GM18861 (cell line): Measurements from ENCODE around the gene ZDHHC15.
"Not testable (repeated sequence)": the region's sequence is repeated elsewhere in the genome, so short reads cannot be mapped to it uniquely, and the experiment has no call there.

ENCODE experiments used
- ATAC-seq: cut with Tn5 transposase; IDR thresholded peaks from one replicate; pipeline ENCODE4 v1.9.1; 2021; ENCODE audit not compliant: unreplicated experiment

ZDHHC15 gene, protein sequence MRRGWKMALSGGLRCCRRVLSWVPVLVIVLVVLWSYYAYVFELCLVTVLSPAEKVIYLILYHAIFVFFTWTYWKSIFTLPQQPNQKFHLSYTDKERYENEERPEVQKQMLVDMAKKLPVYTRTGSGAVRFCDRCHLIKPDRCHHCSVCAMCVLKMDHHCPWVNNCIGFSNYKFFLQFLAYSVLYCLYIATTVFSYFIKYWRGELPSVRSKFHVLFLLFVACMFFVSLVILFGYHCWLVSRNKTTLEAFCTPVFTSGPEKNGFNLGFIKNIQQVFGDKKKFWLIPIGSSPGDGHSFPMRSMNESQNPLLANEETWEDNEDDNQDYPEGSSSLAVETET

DNA sequence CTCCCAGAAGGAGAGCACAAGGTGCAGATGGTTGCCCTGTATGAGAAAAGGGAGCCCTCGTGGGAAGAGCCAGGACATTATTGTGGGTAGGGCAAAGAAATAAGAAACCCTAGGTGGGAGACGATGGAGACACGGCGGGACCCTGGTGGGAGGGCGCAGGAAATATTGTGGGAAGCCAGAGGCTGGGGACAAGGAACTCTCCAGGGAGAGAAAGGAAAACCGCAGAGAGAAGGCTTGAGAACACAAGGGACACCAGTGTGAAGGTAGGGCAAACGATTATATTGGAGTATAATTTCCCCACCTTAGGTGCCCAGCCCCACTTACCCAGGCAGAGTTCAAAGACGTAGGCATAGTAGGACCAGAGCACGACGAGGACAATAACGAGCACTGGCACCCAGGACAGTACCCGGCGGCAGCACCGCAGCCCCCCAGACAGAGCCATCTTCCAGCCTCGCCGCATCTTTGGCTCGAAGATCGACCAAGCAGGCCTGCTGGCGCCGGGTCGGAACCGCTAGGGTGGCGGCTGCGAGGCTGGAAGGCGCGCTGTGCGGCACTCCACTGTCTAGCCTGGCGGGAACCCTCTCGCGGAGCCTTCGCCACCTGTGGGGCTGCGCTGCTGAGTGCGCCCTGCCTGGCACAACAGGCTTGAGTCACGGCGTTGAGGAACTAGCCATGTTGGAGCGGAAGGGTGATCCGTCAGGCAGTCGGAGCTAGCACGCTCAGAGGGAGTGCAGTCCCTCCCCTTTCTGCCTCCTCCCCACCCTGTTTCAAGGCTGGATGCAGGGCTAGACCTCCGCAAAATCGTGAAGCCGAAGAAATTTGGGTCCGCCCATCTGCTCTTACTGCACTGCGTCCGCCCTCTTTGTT, at the start of gene ZDHHC15:
Gene ZDHHC15 (minus strand): TSS at position 473 of the 867 bp plus-strand sequence. CDS start 13 bp downstream, at position 460.
- no peak for ATAC-seq

DNA sequence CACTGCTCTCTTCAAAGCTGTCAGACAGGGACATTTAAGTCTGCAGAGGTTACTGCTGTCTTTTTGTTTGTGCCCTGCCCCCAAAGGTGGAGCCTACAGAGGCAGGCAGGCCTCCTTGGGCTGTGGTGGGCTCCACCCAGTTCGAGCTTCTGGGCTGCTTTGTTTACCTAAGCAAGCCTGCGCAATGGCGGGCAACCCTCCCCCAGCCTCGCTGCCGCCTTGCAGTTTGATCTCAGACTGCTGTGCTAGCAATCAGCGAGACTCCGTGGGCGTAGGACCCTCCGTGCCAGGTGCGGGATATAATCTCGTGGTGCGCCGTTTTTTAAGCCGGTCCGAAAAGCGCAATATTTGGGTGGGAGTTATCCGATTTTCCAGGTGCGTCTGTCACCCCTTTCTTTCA, 37.7 kb upstream of the ZDHHC15 start:
- not testable (repeated sequence) for ATAC-seq

GRCh38 chrX:75547783-75548182, 24.9 kb upstream of the ZDHHC15 start:
- no peak for ATAC-seq

DNA sequence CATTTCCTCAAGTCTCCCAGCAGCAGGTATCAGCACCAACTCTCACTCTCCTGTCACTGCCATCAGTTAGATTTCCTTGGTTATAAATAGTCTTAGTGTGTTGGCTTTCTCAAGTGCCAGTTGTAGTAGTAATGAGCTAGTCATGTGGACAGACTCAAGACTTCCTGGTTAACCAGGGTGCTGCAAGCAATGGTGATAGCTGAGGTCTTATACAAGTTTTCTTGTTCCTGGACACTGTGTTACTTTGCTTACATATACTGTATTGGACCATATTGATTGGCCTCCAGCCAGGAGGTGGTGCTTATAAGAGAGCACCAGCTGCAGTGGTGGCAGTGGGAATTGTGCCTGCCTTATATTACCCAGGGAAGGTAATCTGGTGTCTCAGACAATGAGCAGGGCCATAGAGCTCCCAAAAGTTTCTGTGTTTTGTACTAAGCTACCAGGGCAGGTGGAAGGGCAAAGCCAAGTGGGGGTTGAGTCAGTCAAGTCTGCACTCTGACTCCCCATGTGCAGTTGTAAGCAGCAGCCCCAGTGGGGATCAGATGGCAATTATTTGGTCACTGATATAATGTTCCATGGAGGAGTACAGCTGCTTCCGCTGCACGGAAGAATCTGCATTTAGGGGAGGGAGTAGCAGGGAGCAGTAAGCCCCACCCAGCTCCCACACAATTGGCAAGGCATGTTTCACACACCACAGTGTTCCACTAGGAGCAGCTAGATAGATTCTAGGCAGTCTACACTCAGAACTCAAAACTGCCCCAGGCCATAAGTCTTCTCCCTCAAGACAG, 24.1 kb upstream of the ZDHHC15 start:
- no peak for ATAC-seq

GRCh38 chrX:75544786-75545185, 21.9 kb upstream of the ZDHHC15 start:
- no peak for ATAC-seq

- ATAC-seq, result no peak
Observed at GRCh38 chrX:75483933-75484332, 38.9 kb downstream of the ZDHHC15 start.

- ATAC-seq, result not testable (repeated sequence)
Observed at GRCh38 chrX:75461780-75462179, 61.1 kb downstream of the ZDHHC15 start.

DNA sequence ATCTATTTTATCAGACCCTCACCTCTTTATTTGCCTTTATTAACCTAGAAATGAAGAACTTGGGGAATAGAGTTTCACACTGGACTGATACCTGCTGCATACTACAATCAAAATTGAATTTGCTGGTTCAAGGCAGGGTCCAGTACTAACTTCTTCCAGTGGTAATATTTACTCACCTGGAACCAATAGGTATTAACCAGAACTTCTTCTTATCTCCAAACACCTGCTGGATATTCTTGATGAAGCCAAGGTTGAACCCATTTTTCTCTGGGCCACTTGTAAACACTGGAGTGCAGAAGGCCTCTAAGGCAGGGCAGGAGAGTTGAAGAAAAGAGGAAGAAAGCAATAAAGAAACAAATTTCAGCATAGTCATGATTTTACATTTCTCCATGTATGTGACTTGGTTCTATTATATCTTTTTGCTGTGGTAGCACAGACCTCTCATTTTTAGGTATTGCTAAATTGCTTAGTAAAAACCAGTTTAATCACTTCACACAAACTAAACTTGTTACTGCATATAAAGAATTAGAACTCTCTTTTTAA, 101.1 kb downstream of the ZDHHC15 start:
- no peak for ATAC-seq

- ATAC-seq, result not testable (repeated sequence)
Observed at GRCh38 chrX:75407153-75407552, 115.7 kb downstream of the ZDHHC15 start.

DNA sequence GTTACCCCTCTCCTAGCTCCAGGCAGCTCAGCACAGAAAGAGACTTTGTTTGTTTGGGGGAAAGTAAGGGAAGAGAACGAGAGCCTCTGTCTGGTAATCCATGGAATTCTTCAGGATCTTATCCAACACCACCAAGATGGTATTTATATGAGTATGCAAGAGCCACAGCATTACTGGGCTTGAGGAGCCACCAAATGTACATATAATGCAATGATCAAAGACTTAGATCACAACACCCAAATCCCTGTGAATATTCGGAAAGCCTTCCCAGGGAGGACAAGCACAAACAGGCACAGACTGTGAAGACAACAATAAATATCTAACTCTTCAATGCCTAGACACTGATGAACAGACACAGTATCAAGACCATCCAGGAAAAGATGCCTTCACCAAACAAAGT, 132.4 kb downstream of the ZDHHC15 start:
- no peak for ATAC-seq

DNA sequence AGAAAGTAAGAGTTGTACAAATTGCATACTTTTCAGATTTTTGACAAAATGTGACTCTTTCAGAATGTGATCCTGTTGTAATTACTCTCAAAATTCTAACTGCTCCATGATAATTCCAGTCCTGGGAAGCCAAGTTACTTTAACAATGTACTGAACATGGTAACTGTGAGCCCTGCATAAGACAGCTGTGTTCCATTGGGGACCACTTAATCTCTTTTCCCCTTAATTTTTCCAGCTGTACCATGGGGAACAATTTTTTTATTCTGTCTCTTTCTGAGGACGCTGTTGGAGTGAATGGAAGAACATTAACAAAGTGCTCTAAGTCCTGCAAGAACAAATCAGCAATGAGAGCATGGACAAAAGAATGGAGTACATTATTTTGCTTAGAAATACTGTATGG, 153.1 kb downstream of the ZDHHC15 start:
- ATAC-seq, result no peak

GRCh38 chrX:75366861-75367260, 156.0 kb downstream of the ZDHHC15 start:
- no peak for ATAC-seq

DNA sequence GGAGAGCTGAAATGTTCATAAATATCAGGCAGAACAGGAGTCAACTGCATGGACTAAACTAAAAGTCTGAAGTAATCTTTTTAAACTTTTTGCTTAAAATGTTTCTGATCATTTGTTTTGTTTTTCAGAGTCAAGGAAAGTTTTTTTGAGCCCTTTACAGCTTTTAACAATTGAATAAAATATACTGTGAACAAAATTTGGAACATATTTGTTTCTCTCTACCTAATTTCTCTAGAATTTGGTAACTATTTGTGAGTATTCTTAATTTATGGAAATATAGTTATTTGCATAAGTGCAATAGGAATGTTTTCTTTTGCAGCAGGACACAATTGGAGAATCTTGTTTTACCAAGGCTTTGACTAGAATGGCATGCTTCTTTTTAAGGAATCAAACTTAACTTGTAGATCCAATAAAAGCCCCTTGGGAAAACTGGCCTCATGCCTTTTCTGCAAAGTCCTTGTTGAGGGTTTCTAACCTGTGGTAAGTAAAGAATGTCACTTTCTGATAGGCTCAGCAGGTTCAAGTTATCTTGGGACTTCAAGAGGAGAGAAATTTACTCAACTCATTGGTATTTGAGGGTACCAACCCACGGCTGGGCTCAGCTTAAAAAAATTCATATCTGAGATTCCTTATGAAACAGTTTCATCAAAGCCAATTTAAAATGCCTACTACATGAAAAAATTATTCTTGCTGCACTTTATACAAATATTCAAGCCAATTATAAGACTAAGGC, 157.4 kb downstream of the ZDHHC15 start:
- no peak for ATAC-seq

GRCh38 chrX:75361788-75362187, 161.0 kb downstream of the ZDHHC15 start:
- no peak for ATAC-seq

DNA sequence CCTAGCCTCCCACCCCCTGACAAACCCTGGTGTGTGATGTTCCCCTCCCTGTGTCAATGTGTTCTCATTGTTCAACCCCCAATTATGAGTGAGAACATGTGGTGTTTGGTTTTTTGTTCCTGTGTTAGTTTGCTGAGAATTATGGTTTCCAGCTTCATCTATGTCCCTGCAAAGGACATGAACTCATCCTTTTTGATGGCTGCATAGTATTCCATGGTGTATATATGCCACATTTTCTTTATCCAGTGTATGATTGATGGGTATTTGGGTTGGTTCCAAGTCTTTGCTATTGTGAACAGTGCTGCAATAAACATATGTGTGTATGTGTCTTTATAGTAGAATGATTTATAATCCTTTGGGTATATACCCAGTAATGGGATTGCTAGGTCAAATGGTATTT, 174.2 kb downstream of the ZDHHC15 start:
- not testable (repeated sequence) for ATAC-seq

DNA sequence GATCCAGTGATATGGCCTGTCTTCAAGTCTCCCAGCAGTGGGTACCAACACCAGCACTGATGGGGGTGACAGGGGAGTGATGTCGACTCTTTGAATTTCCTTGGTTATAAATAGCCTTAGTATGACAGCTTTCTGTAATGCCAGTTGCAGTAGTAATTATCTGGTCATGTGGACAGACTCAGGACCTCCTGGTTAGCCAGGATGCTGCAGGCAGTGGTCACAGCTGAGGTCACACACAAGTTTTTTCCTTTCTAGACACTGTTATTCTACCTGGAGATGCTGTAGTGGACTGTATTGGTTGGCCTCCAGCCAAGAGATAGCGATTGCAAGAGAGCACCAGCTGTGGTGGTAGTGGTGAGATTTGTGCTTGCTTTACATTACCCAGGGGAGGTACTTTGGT, 185.3 kb downstream of the ZDHHC15 start:
- no peak for ATAC-seq

DNA sequence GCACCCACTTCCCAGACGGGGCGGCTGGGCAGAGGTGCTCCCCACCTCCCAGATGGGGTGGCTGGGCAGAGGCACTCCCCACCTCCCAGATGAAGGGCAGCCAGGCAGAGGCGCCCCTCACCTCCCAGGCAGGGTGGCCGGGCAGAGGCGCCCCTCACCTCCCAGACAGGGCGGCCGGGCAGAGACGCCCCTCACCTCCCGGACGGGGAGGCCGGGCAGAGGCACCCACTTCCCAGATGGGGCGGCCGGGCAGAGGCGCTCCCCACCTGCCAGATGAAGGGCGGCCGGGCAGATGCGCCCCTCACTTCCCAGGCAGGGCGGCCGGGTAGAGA, 187.7 kb downstream of the ZDHHC15 start:
- no peak for ATAC-seq

GRCh38 chrX:75334407-75335126, 188.3 kb downstream of the ZDHHC15 start:
- not testable (repeated sequence) for ATAC-seq

DNA sequence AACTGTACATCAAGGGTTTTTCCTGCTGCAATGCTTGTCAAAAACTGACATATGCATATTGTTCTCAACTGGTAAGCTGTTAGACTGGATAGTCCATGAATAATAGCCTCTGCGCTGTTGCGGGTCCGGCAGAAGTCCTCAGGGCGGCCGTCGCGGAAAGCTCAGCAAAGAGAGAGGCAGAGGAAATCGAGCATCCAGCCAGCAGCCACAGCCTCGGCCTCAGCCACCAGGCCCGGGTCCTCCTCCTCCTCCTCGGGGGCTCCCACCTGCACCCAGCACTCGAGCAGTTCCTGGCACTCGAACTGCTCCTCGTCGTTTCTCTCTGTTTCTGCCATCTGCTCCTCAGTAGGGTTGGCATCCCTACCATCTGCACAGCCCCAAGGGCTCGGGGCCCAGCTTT, 195.2 kb downstream of the ZDHHC15 start:
- ATAC-seq, result no peak
